RPMI8226 (cell line): ENCODE results near the gene ALPL.
"Not testable (repeated sequence)": the region's sequence is repeated elsewhere in the genome, so short reads cannot be mapped to it uniquely, and the experiment has no call there.

Experiments used
- DNase-seq: peaks from one replicate; pipeline ENCODE4 v3.0.0-alpha.2; 2015

Gene ALPL

GRCh38 chr1:21563971-21564370 is 54.7 kb downstream of the ALPL start:
- no peak for DNase-seq

- DNase-seq = no peak
These were observed 55.4 kb downstream of the ALPL start for GRCh38 chr1:21564521-21565095.

- no peak for DNase-seq
These were observed 56.1 kb downstream of the ALPL start for GRCh38 chr1:21565285-21565684.

GRCh38 chr1:21566361-21566760 is 57.1 kb downstream of the ALPL start:
- not testable (repeated sequence) for DNase-seq

- no peak for DNase-seq
These were observed 58.2 kb downstream of the ALPL start for GRCh38 chr1:21567241-21568005.

- DNase-seq = no peak
These were observed 59.0 kb downstream of the ALPL start for GRCh38 chr1:21568006-21568746.

GRCh38 chr1:21568809-21569385 is 59.7 kb downstream of the ALPL start:
- DNase-seq = no peak

- no peak for DNase-seq
These were observed 60.8 kb downstream of the ALPL start for GRCh38 chr1:21569820-21570527.

GRCh38 chr1:21570528-21570875 is 61.3 kb downstream of the ALPL start:
- DNase-seq = no peak

- no peak for DNase-seq
These were observed 61.7 kb downstream of the ALPL start for GRCh38 chr1:21570885-21571284.

GRCh38 chr1:21572221-21572620 is 63.0 kb downstream of the ALPL start:
- DNase-seq = no peak

GRCh38 chr1:21572735-21573277 is 63.6 kb downstream of the ALPL start:
- no peak for DNase-seq

- DNase-seq = no peak
These were observed 64.3 kb downstream of the ALPL start for GRCh38 chr1:21573475-21573874.

GRCh38 chr1:21573971-21574465 is 64.8 kb downstream of the ALPL start:
- peak; percentile 87 for DNase-seq

- DNase-seq = no peak
These were observed 65.4 kb downstream of the ALPL start for GRCh38 chr1:21574466-21575151.

- DNase-seq = no peak
These were observed 66.2 kb downstream of the ALPL start for GRCh38 chr1:21575351-21575942.

GRCh38 chr1:21576031-21576797 is 67.0 kb downstream of the ALPL start:
- DNase-seq = no peak

GRCh38 chr1:21576798-21577187 is 67.6 kb downstream of the ALPL start:
- DNase-seq = no peak

GRCh38 chr1:21577324-21577723 is 68.1 kb downstream of the ALPL start:
- no peak for DNase-seq

GRCh38 chr1:21577933-21578332 is 68.7 kb downstream of the ALPL start:
- DNase-seq = no peak

GRCh38 chr1:21579791-21580190 is 70.6 kb downstream of the ALPL start:
- DNase-seq = no peak
